HCT116 (cell line): ENCODE results near the gene IGIP. TPM values are rescaled to one million over a fixed set of nuclear protein-coding genes. Genes with fewer than 3 reads are reported as not detected.

Source experiments
- ATAC-seq: fragments of 200-7000 bp; cut with Tn5 transposase; 2 replicates; pipeline ENCODE4 v1.9.1; 2020; ENCODE audit warnings: mild to moderate bottlenecking, moderate library complexity
- BruUV-seq: library from RNA; stranded (reverse); fragments of 400-500 nt; replicated peaks from 2 replicates; lab custom pipeline; 2021; lab: Mats Ljungman, UMichigan
- CTCF ChIA-PET: fragments of 300-600 bp; sonication (Branson Sonifier 250); formaldehyde crosslinking; loops from one replicate; lab custom pipeline; 2021; ENCODE audit warnings: antibody characterized with exemption; lab: Charles Lee
- POLR2A ChIA-PET: fragments of 300-600, 350-600 bp; sonication (Branson Sonifier 250); formaldehyde crosslinking; loops from one replicate; lab custom pipeline; 2021; ENCODE audit warnings: antibody characterized with exemption; lab: Charles Lee
- RAD21 ChIA-PET, 2 experiments: fragments of 300-600 bp; sonication (Branson Sonifier 250); formaldehyde crosslinking; loops; one replicate each; lab custom pipeline; 2023; ENCODE audit warnings: low total read pairs in 2 of 2; ENCODE audit not compliant: uncharacterized antibody in 2 of 2, unreplicated experiment in 2 of 2, low non-redundant PET in 1 of 2; lab: Charles Lee
- DNase-seq: peaks from one replicate; pipeline ENCODE4 v3.0.0-alpha.2; 2010; ENCODE audit warnings: low read depth, low spot score
- H2AFZ ChIP-seq: fragments of 200-600 bp; shearing (Covaris generic), sonication (generic); 2 replicates; pipeline ENCODE4 v1.6.1; 2017; ENCODE audit warnings: low read depth, mixed run types, mixed read lengths, antibody characterized with exemption, low read length; ENCODE audit not compliant: poor library complexity, severe bottlenecking
- H3K27ac ChIP-seq: 2 replicates; pipeline ENCODE4 v1.5.1; 2012; ENCODE audit warnings: low read depth, low read length
- H3K27me3 ChIP-seq: fragments of 200-600 bp; sonication (generic); 2 replicates; pipeline ENCODE4 v1.6.1; 2016; ENCODE audit warnings: mixed run types, low read length, mixed read lengths; ENCODE audit not compliant: insufficient read depth
- H3K36me3 ChIP-seq, 2 experiments: fragments of 200-500 bp in 1 of 2; fragments of 200-600 bp in 1 of 2; sonication (Bioruptor generic) in 1 of 2; sonication (generic) in 1 of 2; 2 replicates each; pipeline versions ENCODE4 v1.5.1 to v1.6.1; 2014 to 2016; ENCODE audit warnings: low read length in 2 of 2, inconsistent platforms in 1 of 2, mixed read lengths in 1 of 2, mixed run types in 1 of 2; ENCODE audit not compliant: insufficient read depth in 2 of 2, control insufficient read depth in 1 of 2
- H3K4me1 ChIP-seq, 2 experiments: fragments of 200-600 bp in 1 of 2; sonication (generic) in 1 of 2; 2 replicates each; pipeline versions ENCODE4 v1.5.1 to v1.6.1; 2012 to 2017; ENCODE audit warnings: low read length in 2 of 2, inconsistent platforms in 1 of 2, mild to moderate bottlenecking in 1 of 2, mixed read lengths in 1 of 2, mixed run types in 1 of 2, moderate library complexity in 1 of 2; ENCODE audit not compliant: insufficient read depth in 2 of 2, control insufficient read depth in 1 of 2
- H3K4me2 ChIP-seq: fragments of 200-600 bp; sonication (generic); 2 replicates; pipeline ENCODE4 v1.6.1; 2017; ENCODE audit warnings: mixed run types, low read length, mixed read lengths
- H3K4me3 ChIP-seq, 2 experiments: fragments of 200-600 bp in 1 of 2; sonication (generic) in 1 of 2; replicated peaks in 1 of 2; 2 replicates each; pipeline ENCODE4 v1.5.1; 2011 to 2016; ENCODE audit warnings: low read length in 2 of 2, control low read depth in 1 of 2, low read depth in 1 of 2, mild to moderate bottlenecking in 1 of 2, mixed read lengths in 1 of 2, mixed run types in 1 of 2
- H3K79me2 ChIP-seq: fragments of 200-600 bp; sonication (generic); 2 replicates; pipeline ENCODE4 v1.6.1; 2017; ENCODE audit warnings: mild to moderate bottlenecking, mixed run types, low read length, moderate library complexity, mixed read lengths; ENCODE audit not compliant: insufficient read depth
- H3K9ac ChIP-seq: fragments of 200-600 bp; sonication (generic); 2 replicates; pipeline ENCODE4 v1.6.1; 2016; ENCODE audit warnings: low read length, mixed read lengths
- H3K9me2 ChIP-seq: fragments of 200-600 bp; sonication (generic), shearing (Covaris generic); 2 replicates; pipeline ENCODE4 v1.6.1; 2017; ENCODE audit warnings: mixed run types, mild to moderate bottlenecking, moderate library complexity; ENCODE audit not compliant: insufficient read depth
- H3K9me3 ChIP-seq, 2 experiments: fragments of 200-500 bp in 1 of 2; fragments of 200-600 bp in 1 of 2; sonication (Bioruptor generic) in 1 of 2; sonication (generic) in 1 of 2; 2 replicates each; pipeline ENCODE4 v1.6.1; 2014 to 2017; ENCODE audit warnings: low read length in 2 of 2, mixed read lengths in 2 of 2, inconsistent platforms in 1 of 2, low read depth in 1 of 2, mild to moderate bottlenecking in 1 of 2, mixed run types in 1 of 2, moderate library complexity in 1 of 2; ENCODE audit not compliant: control insufficient read depth in 1 of 2, insufficient read depth in 1 of 2
- H4K20me1 ChIP-seq: fragments of 200-600 bp; sonication (generic), shearing (Covaris generic); 2 replicates; pipeline ENCODE4 v1.6.1; 2017; ENCODE audit warnings: mixed run types, mild to moderate bottlenecking, moderate library complexity; ENCODE audit not compliant: insufficient read depth
- CBX3 ChIP-seq: IDR thresholded peaks from 2 replicates; pipeline ENCODE4 v1.6.1; 2012; ENCODE audit warnings: low read depth
- CEBPB ChIP-seq: IDR thresholded peaks from 2 replicates; pipeline ENCODE4 v1.6.1; 2012; ENCODE audit warnings: low read depth
- EZH2phosphoT487 ChIP-seq: fragments of 200-600 bp; IDR thresholded peaks from 2 replicates; pipeline ENCODE4 v1.6.1; 2018; ENCODE audit warnings: antibody characterized with exemption, borderline replicate concordance
- JUND ChIP-seq: IDR thresholded peaks from 2 replicates; pipeline ENCODE4 v1.6.1; 2012
- POLR2A ChIP-seq: IDR thresholded peaks from 2 replicates; pipeline ENCODE4 v1.7.0; 2011; ENCODE audit warnings: borderline replicate concordance; ENCODE audit not compliant: insufficient read depth, insufficient read length; ENCODE audit errors: extremely low read depth
- POLR2AphosphoS5 ChIP-seq: IDR thresholded peaks from 2 replicates; pipeline ENCODE4 v1.6.1; 2011; ENCODE audit warnings: mild to moderate bottlenecking, low read depth, low read length, moderate library complexity
- SP1 ChIP-seq: IDR thresholded peaks from 2 replicates; pipeline ENCODE4 v1.6.1; 2012; ENCODE audit warnings: low read depth
- SRF ChIP-seq: IDR thresholded peaks from 2 replicates; pipeline ENCODE4 v1.6.1; 2012; ENCODE audit warnings: low read depth
- TCF7L2 ChIP-seq: IDR thresholded peaks from 2 replicates; pipeline ENCODE4 v1.7.0; 2011; ENCODE audit warnings: borderline replicate concordance, inconsistent platforms; ENCODE audit not compliant: insufficient read depth, insufficient read length; ENCODE audit errors: extremely low read depth
- YY1 ChIP-seq: IDR thresholded peaks from 2 replicates; pipeline ENCODE4 v1.6.1; 2011; ENCODE audit warnings: low read length, low read depth, moderate library complexity, mild to moderate bottlenecking; ENCODE audit not compliant: insufficient replicate concordance; ENCODE audit errors: extremely low read depth
- ZNF274 ChIP-seq: fragments of 200-500 bp; sonication (Bioruptor generic); IDR thresholded peaks from 2 replicates; pipeline ENCODE4 v1.6.1; 2014; ENCODE audit warnings: mild to moderate bottlenecking, low read depth, low read length, inconsistent platforms
- intact Hi-C: fragments of 100-400 bp; cut with micrococcal nuclease; formaldehyde crosslinking; loops from 2 replicates; pipeline ENCODE4 v1.10.0; 2022
- total RNA-seq: library from RNA; stranded (reverse); gene quantifications from one replicate; pipeline ENCODE4 v1.2.1, GENCODE V29; 2021; ENCODE audit not compliant: unreplicated experiment
- TF ChIP-seq, protein P1 (sequence below): IDR thresholded peaks from 2 replicates; pipeline ENCODE4 v1.6.1; 2011; ENCODE audit warnings: mild to moderate bottlenecking, low read length, moderate library complexity; ENCODE audit not compliant: insufficient replicate concordance; ENCODE audit errors: extremely low read depth
- TF ChIP-seq, protein P2 (sequence below): IDR thresholded peaks from 2 replicates; pipeline ENCODE4 v1.6.1; 2012
- TF ChIP-seq, protein P3 (sequence below): IDR thresholded peaks from 2 replicates; pipeline ENCODE4 v1.6.1; 2012; ENCODE audit warnings: low read depth

IGIP gene
- total RNA-seq, 1 experiment from 2014 or later: 5.2 TPM

DNA sequence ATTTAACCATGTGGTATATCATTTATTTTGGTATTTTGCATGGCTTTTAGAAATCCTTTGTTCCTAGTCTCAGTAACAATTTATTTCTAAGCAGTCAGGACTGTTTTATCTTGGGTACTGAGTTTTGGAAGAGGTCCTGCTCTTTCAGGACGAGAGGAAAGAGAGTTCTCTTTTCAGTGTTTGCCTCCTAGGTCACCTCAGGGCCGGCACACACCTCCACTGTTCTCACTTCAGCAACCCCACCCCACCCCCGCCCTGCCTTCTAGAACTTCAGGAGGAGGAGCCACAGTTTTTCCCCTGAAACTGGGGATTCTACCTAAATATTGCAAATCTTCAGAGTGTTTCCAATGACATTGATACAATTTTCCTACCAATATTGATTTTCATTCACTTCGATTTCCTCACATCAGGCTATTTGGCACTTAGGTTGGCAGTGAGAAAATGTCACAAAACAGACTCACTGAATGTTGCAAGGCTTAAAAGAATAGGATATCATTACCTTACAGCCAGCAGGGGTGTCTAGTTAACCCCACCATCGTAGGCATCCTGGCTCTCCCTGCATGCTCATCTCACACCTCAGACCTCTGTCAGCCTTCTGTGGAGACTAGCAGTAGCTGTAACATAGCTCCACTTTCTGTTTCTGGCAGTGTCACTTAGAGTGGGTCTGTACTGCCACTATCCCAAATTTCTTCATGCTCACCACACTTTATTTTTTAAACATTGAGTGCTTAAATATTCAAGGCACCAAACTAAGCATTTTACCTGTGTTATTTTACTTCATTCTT lies 5.4 kb downstream of the IGIP start:
- Histone ChIP-seq H3K9me2 (no peaks in the 10 kb centered on the region), H3K9ac (0 out of 2 replicates have a peak overlapping the region, but pooled peaks have one; percentile 4), H2AFZ (no peak overlapping the region), H4K20me1 (no peaks in the 10 kb centered on the region), H3K4me3 (no peak overlapping the region), H3K4me2 (peak overlapping the region; percentile 55), H3K36me3 (no peaks in the 10 kb centered on the region), H3K27me3 (no peaks in the 10 kb centered on the region), H3K27ac (no peak overlapping the region), H3K4me1 (peaks cover 0 to 19% of the 10 kb centered on the region in 2 experiments; a peak in 2 of 4 replicates), H3K79me2 (no peaks in the 10 kb centered on the region), H3K9me3 (no peaks in the 10 kb centered on the region)
- POLR2A ChIA-PET: interaction anchor here (0.6 kb wide), 1 partner anchor 19 kb away, joined by 4 read pairs; no protein-coding TSS in a partner anchor
- CTCF ChIA-PET: interaction anchor here (1.6 kb wide), 1 partner anchor 56 kb away, joined by 4 read pairs; no protein-coding TSS in a partner anchor
- ATAC-seq (no peak), DNase-seq (no peak)
- RAD21 ChIA-PET: no interaction called here
- TF ChIP-seq, protein P1, sequence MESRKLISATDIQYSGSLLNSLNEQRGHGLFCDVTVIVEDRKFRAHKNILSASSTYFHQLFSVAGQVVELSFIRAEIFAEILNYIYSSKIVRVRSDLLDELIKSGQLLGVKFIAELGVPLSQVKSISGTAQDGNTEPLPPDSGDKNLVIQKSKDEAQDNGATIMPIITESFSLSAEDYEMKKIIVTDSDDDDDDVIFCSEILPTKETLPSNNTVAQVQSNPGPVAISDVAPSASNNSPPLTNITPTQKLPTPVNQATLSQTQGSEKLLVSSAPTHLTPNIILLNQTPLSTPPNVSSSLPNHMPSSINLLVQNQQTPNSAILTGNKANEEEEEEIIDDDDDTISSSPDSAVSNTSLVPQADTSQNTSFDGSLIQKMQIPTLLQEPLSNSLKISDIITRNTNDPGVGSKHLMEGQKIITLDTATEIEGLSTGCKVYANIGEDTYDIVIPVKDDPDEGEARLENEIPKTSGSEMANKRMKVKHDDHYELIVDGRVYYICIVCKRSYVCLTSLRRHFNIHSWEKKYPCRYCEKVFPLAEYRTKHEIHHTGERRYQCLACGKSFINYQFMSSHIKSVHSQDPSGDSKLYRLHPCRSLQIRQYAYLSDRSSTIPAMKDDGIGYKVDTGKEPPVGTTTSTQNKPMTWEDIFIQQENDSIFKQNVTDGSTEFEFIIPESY: no peak
- TF ChIP-seq CEBPB (no peak), SP1 (no peak), YY1 (no peak), ZNF274 (no peak), JUND (no peak), POLR2A (no peak), CBX3 (no peak), SRF (no peak), TCF7L2 (no peak), POLR2AphosphoS5 (no peak), EZH2phosphoT487 (no peak)
- TF ChIP-seq, protein P2, sequence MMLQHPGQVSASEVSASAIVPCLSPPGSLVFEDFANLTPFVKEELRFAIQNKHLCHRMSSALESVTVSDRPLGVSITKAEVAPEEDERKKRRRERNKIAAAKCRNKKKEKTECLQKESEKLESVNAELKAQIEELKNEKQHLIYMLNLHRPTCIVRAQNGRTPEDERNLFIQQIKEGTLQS: no peak
- TF ChIP-seq, protein P3, sequence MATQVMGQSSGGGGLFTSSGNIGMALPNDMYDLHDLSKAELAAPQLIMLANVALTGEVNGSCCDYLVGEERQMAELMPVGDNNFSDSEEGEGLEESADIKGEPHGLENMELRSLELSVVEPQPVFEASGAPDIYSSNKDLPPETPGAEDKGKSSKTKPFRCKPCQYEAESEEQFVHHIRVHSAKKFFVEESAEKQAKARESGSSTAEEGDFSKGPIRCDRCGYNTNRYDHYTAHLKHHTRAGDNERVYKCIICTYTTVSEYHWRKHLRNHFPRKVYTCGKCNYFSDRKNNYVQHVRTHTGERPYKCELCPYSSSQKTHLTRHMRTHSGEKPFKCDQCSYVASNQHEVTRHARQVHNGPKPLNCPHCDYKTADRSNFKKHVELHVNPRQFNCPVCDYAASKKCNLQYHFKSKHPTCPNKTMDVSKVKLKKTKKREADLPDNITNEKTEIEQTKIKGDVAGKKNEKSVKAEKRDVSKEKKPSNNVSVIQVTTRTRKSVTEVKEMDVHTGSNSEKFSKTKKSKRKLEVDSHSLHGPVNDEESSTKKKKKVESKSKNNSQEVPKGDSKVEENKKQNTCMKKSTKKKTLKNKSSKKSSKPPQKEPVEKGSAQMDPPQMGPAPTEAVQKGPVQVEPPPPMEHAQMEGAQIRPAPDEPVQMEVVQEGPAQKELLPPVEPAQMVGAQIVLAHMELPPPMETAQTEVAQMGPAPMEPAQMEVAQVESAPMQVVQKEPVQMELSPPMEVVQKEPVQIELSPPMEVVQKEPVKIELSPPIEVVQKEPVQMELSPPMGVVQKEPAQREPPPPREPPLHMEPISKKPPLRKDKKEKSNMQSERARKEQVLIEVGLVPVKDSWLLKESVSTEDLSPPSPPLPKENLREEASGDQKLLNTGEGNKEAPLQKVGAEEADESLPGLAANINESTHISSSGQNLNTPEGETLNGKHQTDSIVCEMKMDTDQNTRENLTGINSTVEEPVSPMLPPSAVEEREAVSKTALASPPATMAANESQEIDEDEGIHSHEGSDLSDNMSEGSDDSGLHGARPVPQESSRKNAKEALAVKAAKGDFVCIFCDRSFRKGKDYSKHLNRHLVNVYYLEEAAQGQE: no peak
- intact Hi-C loops: no loop called here
- BruUV-seq: no TSS peak
